OCI-LY3 (cell line): ENCODE results near the gene BMPR1B.

Source experiments
- EZH2phosphoT487 ChIP-seq: fragments of 200-600 bp; shearing (Covaris generic); IDR thresholded peaks from 2 replicates; pipeline ENCODE4 v1.6.1; 2018; ENCODE audit warnings: antibody characterized with exemption, mixed run types, low read depth
- TF ChIP-seq, protein P1 (sequence below): fragments of 200-600, 300-600 bp; sonication (generic); IDR thresholded peaks from 2 replicates; pipeline ENCODE4 v1.5.1; 2014; ENCODE audit warnings: antibody characterized with exemption, low read length, low read depth

DNA sequence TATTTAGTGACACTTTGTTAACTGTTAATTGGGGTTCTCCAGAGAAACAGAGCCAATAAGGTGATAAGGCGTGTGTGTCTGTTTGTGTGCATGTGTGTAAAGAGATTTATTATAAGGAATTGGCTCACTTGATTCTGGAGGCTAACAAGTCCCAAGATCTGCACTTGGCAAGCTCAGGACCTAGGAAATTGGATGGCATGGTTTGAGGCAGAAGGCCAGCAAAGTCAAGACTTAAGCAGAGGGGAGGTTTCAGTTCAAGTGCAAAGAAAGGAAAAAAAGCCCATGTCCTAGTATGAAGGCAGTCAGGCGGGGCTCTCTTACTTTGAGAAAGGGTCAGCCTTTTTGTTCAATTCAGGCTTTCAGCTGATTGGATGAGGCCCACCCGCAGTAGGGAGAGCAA is 314.1 kb downstream of the BMPR1B start:
- TF ChIP-seq, protein P1, sequence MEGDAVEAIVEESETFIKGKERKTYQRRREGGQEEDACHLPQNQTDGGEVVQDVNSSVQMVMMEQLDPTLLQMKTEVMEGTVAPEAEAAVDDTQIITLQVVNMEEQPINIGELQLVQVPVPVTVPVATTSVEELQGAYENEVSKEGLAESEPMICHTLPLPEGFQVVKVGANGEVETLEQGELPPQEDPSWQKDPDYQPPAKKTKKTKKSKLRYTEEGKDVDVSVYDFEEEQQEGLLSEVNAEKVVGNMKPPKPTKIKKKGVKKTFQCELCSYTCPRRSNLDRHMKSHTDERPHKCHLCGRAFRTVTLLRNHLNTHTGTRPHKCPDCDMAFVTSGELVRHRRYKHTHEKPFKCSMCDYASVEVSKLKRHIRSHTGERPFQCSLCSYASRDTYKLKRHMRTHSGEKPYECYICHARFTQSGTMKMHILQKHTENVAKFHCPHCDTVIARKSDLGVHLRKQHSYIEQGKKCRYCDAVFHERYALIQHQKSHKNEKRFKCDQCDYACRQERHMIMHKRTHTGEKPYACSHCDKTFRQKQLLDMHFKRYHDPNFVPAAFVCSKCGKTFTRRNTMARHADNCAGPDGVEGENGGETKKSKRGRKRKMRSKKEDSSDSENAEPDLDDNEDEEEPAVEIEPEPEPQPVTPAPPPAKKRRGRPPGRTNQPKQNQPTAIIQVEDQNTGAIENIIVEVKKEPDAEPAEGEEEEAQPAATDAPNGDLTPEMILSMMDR: no peak
- TF ChIP-seq EZH2phosphoT487: no peak
